Stimulated activated naive CD4-positive, alpha-beta T cell (primary cell): Measurements from ENCODE around the gene SLC4A11.
"Not testable (repeated sequence)": the region's sequence is repeated elsewhere in the genome, so short reads cannot be mapped to it uniquely, and the experiment has no call there.

ENCODE experiments used
- DNase-seq, 6 experiments: peaks; one replicate each; lab custom pipeline; 2025; lab: John Stamatoyannopoulos, UW

Gene SLC4A11

GRCh38 chr20:3203315-3204123 lies 35.5 kb downstream of the SLC4A11 start:
- peak in 1 of 6 experiments; percentile 6 for DNase-seq

GRCh38 chr20:3202965-3203314 lies 36.0 kb downstream of the SLC4A11 start:
- no peak for DNase-seq

DNA sequence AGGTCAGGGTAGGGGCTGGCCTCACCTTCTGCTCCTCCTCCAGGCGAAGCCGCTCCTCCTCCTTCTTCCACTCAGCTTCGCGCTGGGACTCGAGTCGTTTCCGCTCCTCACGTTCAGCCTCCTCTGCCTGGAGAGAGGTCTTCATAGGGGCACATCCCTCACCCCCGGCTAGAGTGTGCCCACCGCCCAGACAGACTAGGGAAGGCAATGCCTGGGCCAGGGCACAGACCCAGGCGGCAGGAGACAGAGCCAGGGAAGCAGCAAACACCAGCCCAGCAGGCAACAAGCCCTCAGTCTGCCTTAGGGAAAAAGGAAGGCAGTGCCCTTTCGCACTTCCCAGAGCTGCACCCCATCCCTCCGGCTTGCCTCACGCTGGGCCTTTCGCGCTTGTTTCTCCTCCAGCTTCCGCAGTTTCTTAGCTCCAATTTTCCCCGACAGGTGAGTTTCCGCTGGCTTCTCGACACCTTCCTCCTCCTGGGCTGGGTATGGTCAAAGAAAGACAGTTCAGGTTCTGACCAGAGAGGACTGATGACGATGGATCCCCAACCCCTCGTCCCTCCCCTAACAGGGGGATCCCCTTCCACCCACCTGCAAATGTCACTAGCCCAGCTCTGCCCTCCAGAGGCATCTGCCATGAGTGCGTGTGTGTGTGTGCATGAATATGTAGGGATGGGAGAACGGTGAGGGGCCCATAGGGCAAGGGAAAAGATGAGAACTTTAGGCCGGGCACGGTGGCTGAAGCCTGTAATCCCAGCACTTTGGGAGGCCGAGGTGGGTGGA lies 38.8 kb downstream of the SLC4A11 start:
- no peak for DNase-seq

DNA sequence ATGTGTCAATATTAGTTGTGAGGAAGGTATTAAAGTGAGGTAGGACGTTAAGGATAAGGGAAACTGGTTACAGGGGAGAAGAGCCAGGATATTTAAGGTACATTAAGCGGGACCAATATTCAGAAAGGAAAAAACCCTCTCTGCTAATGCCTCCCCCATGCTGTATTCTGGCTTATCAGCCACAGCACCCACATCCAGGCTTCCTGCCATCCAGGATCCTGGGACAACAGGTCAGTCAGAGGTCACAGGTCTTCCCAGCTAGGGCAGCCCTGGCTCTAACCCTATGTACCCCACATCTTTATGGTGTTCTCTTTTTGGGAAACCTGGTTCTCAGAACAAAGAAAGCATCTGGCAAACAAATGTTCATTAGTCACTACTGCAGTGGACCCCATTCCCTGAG lies 39.8 kb downstream of the SLC4A11 start:
- DNase-seq, result no peak

DNA sequence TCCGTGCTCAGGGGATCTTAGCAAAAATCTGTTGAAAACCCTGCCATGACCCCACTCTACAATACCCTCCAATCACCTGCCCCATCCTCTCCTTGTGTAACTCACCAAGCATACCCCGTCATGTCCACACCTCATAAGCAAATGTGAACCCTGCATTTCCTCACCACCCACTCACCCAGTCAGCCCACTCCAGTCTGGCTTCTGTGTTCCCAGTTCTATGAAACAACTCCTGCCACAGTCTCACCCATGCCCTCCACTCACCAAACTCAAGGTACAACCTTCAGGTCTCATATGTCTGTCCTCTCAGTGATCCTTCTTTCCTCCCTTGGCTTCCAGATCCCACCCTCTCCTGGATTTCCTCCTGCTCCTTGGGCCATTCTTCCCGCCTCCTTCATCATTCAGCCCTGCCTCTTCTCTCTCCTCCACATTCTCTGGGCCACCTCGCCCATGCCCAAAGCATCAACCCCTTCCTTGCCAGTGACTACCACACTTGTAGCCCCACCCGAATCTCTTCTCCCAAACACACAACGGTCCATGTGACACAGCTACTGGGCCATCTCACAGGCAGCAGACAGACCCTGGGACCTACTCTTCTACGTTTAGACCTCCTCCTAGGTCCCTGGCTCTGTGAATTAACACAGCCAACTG lies 43.3 kb downstream of the SLC4A11 start:
- no peak for DNase-seq

DNA sequence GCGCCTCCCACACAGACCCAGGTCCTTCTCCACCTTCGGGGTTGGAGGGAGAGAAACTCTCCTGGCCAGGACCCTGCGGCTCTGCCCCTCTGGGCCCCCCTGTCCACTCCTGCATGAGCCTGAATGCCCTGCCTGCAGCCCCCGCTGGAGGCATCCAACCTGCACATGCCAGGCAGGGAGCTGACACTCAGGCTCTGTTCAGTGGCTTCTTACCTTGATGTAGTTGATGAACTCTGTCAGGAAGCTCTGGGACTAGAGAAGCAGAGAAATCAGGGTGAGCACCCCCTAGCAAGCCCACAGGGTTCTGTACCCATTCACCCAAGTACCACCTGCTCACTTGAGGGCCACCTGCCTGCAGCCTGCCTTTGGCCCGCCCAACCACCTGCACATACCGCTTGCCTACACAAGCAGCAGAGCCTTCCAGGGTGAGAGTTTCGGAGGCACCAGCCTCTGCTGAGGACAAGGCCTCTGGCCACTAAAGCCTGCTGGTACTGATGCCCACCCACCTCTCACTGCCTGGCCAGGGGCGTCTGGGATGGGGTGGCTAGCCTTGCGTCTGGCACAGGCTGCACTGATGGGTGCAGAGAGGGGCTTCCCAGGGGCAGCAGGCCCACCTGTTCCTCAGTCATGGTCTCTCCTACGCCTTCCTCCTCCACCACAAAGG lies 44.2 kb downstream of the SLC4A11 start:
- no peak for DNase-seq

- DNase-seq, result no peak
These were observed 45.0 kb downstream of the SLC4A11 start for GRCh38 chr20:3193806-3194616.

GRCh38 chr20:3192226-3193015 lies 46.6 kb downstream of the SLC4A11 start:
- no peak for DNase-seq

DNA sequence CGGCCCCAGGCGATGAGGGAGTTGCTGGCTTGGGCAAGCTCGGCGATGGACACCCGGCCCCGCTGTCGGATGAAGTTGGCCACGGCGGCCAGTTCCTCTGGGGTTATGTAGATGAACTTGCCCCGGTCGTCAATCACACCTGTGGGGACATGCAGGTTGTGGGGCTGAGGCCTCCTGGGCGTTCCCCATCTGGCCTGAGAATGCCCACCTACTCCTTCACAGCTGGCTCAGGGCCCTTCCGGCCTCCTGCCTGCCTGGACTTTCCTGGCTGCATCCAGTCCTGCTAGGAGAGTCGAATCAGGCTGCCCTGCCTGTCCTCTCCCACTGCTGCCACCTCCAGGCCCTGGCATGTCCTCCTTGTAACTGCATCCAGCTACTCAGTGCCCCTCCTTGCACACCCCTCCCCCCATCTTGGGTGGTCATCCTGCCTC lies 48.3 kb downstream of the SLC4A11 start:
- no peak for DNase-seq

GRCh38 chr20:3189561-3190131 lies 49.3 kb downstream of the SLC4A11 start:
- no peak for DNase-seq

DNA sequence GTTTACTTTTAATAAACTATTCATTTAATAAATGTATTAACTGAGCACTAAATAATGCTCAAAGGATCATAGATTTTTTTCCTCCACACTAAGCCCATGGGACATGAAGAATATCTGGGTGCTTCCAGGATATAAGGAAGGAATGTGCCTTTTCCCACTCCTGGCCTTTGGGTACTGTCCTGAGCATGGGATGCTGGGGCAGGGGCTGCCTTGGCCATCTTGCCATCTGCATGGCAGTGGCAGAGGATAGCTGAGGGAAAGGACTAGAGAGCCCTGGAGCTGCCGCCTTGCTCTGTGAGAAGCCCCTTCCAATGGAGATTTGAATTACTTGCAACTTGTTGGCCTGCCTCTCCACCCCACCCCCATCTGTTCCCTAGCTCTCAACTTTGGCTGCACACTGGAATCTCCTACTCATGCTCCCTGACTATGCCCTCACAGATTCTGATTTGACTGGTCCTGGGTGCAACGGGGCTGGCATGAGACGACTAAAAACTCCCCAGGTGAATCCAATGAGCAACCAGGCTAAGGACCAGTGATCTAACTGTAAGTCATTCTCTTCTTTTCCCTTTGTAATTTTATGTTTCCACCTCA lies 50.1 kb downstream of the SLC4A11 start:
- DNase-seq, result no peak

- not testable (repeated sequence) for DNase-seq
These were observed 51.1 kb downstream of the SLC4A11 start for GRCh38 chr20:3187861-3188260.

- DNase-seq, result no peak
These were observed 54.9 kb downstream of the SLC4A11 start for GRCh38 chr20:3183896-3184612.

DNA sequence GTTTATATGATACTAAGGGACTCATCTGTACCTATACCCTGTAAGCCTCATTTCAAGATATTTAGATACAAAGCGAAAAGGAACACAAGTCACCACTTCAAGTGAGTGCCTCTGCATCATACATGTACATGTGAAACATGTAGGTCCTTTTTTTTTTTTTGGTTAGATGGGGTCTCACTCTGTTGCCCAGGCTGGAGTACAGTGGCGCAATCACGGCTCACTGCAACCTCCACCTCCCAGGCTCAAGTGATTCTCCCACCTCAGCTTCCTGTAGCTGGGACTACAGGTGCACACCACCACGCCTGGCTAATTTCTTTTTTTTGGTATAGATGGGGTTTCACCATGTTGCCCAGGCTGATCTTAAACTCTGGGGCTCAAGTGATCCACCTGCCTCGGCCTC lies 56.6 kb downstream of the SLC4A11 start:
- DNase-seq, result not testable (repeated sequence)

GRCh38 chr20:3181270-3181669 lies 57.7 kb downstream of the SLC4A11 start:
- DNase-seq, result no peak

GRCh38 chr20:3180319-3180718 lies 58.7 kb downstream of the SLC4A11 start:
- no peak for DNase-seq

DNA sequence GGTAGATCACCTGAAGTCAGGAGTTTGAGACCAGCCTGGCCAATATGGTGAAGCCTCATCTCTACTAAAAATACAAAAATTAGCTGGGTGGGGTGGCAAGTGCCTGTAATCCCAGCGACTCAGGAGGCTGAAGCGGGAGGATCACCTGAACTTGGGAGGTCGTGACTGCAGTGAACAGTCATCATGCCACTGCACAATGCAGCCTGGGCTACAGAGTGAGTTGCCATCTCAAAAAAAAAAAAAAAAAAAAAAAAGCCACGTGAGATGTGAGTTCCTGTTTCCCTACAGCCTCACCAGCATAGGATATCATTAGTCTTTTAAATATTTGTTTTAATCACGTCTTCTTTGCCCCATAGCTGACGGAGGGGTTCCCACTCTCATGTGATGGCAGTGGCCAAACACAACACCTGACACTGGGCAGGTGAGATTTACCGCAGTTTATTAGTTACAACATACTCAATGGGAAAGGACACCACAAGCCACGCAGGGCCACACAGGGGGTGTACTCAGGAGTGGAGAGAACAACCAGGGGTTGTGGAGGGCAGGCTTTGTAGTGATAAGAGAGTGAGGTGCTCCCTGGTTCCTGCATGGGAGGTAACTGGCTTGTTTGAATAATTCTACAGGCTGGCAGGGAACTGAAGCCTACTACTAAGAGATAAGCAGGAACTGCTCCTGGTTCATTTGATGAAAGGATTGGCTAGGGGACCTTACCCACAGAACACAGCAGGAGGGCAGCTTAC lies 61.1 kb downstream of the SLC4A11 start:
- DNase-seq, result no peak
